Kidney epithelial cell (primary cell): ENCODE results near the gene KCNC2. TPM values are rescaled to one million over a fixed set of nuclear protein-coding genes. Genes with fewer than 3 reads are reported as not detected.

Experiments used
- DNase-seq: peaks from one replicate; pipeline ENCODE4 v3.0.0-alpha.2; 2010; ENCODE audit warnings: low read depth
- H3K27me3 ChIP-seq: 2 replicates; pipeline ENCODE4 v1.6.0; 2011; ENCODE audit warnings: low read length; ENCODE audit not compliant: control insufficient read depth, insufficient read depth
- H3K36me3 ChIP-seq: 2 replicates; pipeline ENCODE4 v1.5.1; 2011; ENCODE audit warnings: low read length; ENCODE audit not compliant: control insufficient read depth, insufficient read depth
- H3K4me3 ChIP-seq: 2 replicates; pipeline ENCODE4 v1.5.1; 2011; ENCODE audit warnings: low read depth, mild to moderate bottlenecking, control low read depth, low read length
- CTCF ChIP-seq: IDR thresholded peaks from 2 replicates; pipeline ENCODE4 v1.5.1; 2011; ENCODE audit warnings: mild to moderate bottlenecking, moderate library complexity, low read length, control low read depth, inconsistent platforms; ENCODE audit not compliant: insufficient read depth, poor library complexity, severe bottlenecking
- total RNA-seq: library from RNA; depleted of rRNA; stranded (reverse); fragments of >200 nt; gene quantifications from 2 replicates; pipeline ENCODE4 v1.2.3, GENCODE V29; 2015

Gene KCNC2
- total RNA-seq, 1 donor from 2014 or later, result not detected

GRCh38 chr12:75161488-75161887, 48.2 kb downstream of the KCNC2 start:
- H3K36me3 ChIP-seq, result no peaks in the 10 kb centered on the region
- no peak for TF ChIP-seq CTCF
- H3K4me3 ChIP-seq, result no peak overlapping the region
- DNase-seq, result no peak
- no peaks in the 10 kb centered on the region for H3K27me3 ChIP-seq

GRCh38 chr12:75157385-75157784, 52.3 kb downstream of the KCNC2 start:
- no peak overlapping the region for H3K4me3 ChIP-seq
- no peak for TF ChIP-seq CTCF
- H3K36me3 ChIP-seq, result no peaks in the 10 kb centered on the region
- H3K27me3 ChIP-seq, result no peaks in the 10 kb centered on the region
- DNase-seq, result no peak

- H3K4me3 ChIP-seq, result no peak overlapping the region
- H3K27me3 ChIP-seq, result no peaks in the 10 kb centered on the region
- H3K36me3 ChIP-seq, result no peaks in the 10 kb centered on the region
- no peak for TF ChIP-seq CTCF
- no peak for DNase-seq
Observed at GRCh38 chr12:75155962-75156361, 53.7 kb downstream of the KCNC2 start.

GRCh38 chr12:75154388-75154787, 55.3 kb downstream of the KCNC2 start:
- TF ChIP-seq CTCF, result no peak
- no peaks in the 10 kb centered on the region for H3K27me3 ChIP-seq
- H3K36me3 ChIP-seq, result no peaks in the 10 kb centered on the region
- H3K4me3 ChIP-seq, result no peak overlapping the region
- no peak for DNase-seq

GRCh38 chr12:75139196-75139595, 70.4 kb downstream of the KCNC2 start:
- TF ChIP-seq CTCF, result no peak
- no peak for DNase-seq
- H3K27me3 ChIP-seq, result no peaks in the 10 kb centered on the region
- no peaks in the 10 kb centered on the region for H3K36me3 ChIP-seq
- no peak overlapping the region for H3K4me3 ChIP-seq

- no peaks in the 10 kb centered on the region for H3K27me3 ChIP-seq
- no peak for TF ChIP-seq CTCF
- no peak for DNase-seq
- H3K4me3 ChIP-seq, result no peak overlapping the region
- no peaks in the 10 kb centered on the region for H3K36me3 ChIP-seq
Observed at GRCh38 chr12:75137896-75138295, 71.7 kb downstream of the KCNC2 start.
